Activated B cell treated with CpG ODN at 0.5 μM for 24 hours (primary cell): ENCODE results near the gene CBLIF. TPM values are rescaled to one million over a fixed set of nuclear protein-coding genes. Genes with fewer than 3 reads are reported as not detected.

ENCODE experiments used
- ATAC-seq: fragments of 200-7000 bp; cut with Tn5 transposase; one replicate; pipeline ENCODE4 v1.10.0; 2021; ENCODE audit warnings: low read depth, mild to moderate bottlenecking, moderate library complexity
- CTCF ChIA-PET: fragments of 350-600 bp; sonication (Branson Sonifier 250); formaldehyde crosslinking; loops from one replicate; lab custom pipeline; 2021; ENCODE audit warnings: antibody characterized with exemption; lab: Charles Lee
- POLR2A ChIA-PET: fragments of 350-600 bp; sonication (Branson Sonifier 250); formaldehyde crosslinking; loops from one replicate; lab custom pipeline; 2021; ENCODE audit warnings: antibody characterized with exemption; lab: Charles Lee
- DNase-seq: peaks from one replicate; pipeline ENCODE4 v3.0.0; 2022
- H3K27ac Mint-ChIP-seq: one replicate; pipeline ENCODE4 v1.8.0; 2020; ENCODE audit warnings: mixed read lengths
- H3K27me3 Mint-ChIP-seq: one replicate; pipeline ENCODE4 v1.8.0; 2021; ENCODE audit warnings: mixed read lengths
- H3K36me3 Mint-ChIP-seq: one replicate; pipeline ENCODE4 v1.8.0; 2021; ENCODE audit warnings: low read depth, mixed read lengths
- H3K4me1 Mint-ChIP-seq: one replicate; pipeline ENCODE4 v1.8.0; 2021; ENCODE audit warnings: mixed read lengths
- H3K4me3 Mint-ChIP-seq: one replicate; pipeline ENCODE4 v1.8.0; 2020; ENCODE audit warnings: mild to moderate bottlenecking, mixed read lengths
- H3K9me3 Mint-ChIP-seq: one replicate; pipeline ENCODE4 v1.8.0; 2020; ENCODE audit warnings: mixed read lengths
- intact Hi-C: fragments of 100-400 bp; cut with micrococcal nuclease; formaldehyde crosslinking; loops from one replicate; pipeline ENCODE4 v1.15.1; 2024
- total RNA-seq: library from RNA; stranded (reverse); gene quantifications from 2 replicates; pipeline ENCODE4 v1.2.3, GENCODE V29; 2022
- TF ChIP-seq, protein P1 (sequence below): fragments of 200-600 bp; IDR thresholded peaks from one replicate; pipeline ENCODE4 v1.8.0; 2022; ENCODE audit warnings: antibody characterized with exemption, mild to moderate bottlenecking

Gene CBLIF
- total RNA-seq, 1 donor from 2014 or later = not detected

- no peaks in the 10 kb centered on the region for H3K27me3 Mint-ChIP-seq
- ChIA-PET CTCF (no interaction called here), POLR2A (no interaction called here)
- peaks cover 4% of the 10 kb centered on the region for H3K4me1 Mint-ChIP-seq
- no peak for ATAC-seq
- peaks cover 23% of the 10 kb centered on the region for H3K36me3 Mint-ChIP-seq
- intact Hi-C loops = no loop called here
- no peak for DNase-seq
- TF ChIP-seq, protein P1, sequence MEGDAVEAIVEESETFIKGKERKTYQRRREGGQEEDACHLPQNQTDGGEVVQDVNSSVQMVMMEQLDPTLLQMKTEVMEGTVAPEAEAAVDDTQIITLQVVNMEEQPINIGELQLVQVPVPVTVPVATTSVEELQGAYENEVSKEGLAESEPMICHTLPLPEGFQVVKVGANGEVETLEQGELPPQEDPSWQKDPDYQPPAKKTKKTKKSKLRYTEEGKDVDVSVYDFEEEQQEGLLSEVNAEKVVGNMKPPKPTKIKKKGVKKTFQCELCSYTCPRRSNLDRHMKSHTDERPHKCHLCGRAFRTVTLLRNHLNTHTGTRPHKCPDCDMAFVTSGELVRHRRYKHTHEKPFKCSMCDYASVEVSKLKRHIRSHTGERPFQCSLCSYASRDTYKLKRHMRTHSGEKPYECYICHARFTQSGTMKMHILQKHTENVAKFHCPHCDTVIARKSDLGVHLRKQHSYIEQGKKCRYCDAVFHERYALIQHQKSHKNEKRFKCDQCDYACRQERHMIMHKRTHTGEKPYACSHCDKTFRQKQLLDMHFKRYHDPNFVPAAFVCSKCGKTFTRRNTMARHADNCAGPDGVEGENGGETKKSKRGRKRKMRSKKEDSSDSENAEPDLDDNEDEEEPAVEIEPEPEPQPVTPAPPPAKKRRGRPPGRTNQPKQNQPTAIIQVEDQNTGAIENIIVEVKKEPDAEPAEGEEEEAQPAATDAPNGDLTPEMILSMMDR = no peak
- H3K4me3 Mint-ChIP-seq = no peak overlapping the region
- H3K27ac Mint-ChIP-seq = no peak overlapping the region
- H3K9me3 Mint-ChIP-seq = no peaks in the 10 kb centered on the region
Observed at GRCh38 chr11:59783632-59784090, 61.6 kb downstream of the CBLIF start.

GRCh38 chr11:59782080-59782479 is 63.2 kb downstream of the CBLIF start:
- Mint-ChIP-seq H3K9me3 (no peaks in the 10 kb centered on the region), H3K27me3 (no peaks in the 10 kb centered on the region), H3K36me3 (peaks cover 15% of the 10 kb centered on the region), H3K4me1 (peaks cover 4% of the 10 kb centered on the region), H3K27ac (no peak overlapping the region), H3K4me3 (no peak overlapping the region)
- ATAC-seq = no peak
- intact Hi-C loops = no loop called here
- no peak for DNase-seq
- CTCF ChIA-PET = no interaction called here
- TF ChIP-seq, protein P1 = no peak
- POLR2A ChIA-PET = no interaction called here

DNA sequence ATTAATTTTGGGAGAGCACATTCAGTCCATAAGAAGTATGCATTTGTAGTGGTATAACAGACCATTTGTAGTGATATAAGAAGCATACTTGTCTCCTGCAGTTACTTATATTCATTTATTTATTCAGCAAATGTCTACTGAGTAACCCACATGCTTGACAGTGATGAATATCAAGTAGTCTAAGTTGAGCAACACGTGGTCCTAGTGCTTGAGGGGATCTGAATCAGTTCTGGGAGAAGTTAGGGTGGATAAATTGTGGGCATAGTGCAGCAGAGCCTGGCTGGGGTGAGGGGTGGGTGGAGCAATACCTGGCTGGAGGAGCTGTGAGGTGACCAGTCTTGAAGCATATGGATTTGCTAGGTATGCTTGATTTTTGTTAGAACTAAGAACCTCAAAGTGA is 65.8 kb downstream of the CBLIF start:
- Mint-ChIP-seq H3K4me3 (no peak overlapping the region), H3K4me1 (peaks cover 8% of the 10 kb centered on the region), H3K27ac (no peak overlapping the region), H3K27me3 (no peaks in the 10 kb centered on the region), H3K36me3 (peaks cover 24% of the 10 kb centered on the region), H3K9me3 (no peaks in the 10 kb centered on the region)
- TF ChIP-seq, protein P1 = no peak
- DNase-seq (no peak), ATAC-seq (no peak)
- intact Hi-C loops = no loop called here
- ChIA-PET CTCF (no interaction called here), POLR2A (no interaction called here)

Other genes starting within 250 kb of the CBLIF start
- gene OSBP, start 229.7 kb downstream of the CBLIF start, total RNA-seq = 34.7 and 38.0 TPM in 2 replicates
- gene PATL1, start 176.5 kb downstream of the CBLIF start, total RNA-seq = 42.0 and 45.1 TPM in 2 replicates
- not detected in 2 replicates for gene OR10V1, start 131.7 kb downstream of the CBLIF start, total RNA-seq
- gene STX3, start 90.1 kb downstream of the CBLIF start, total RNA-seq = 14.5 and 16.7 TPM in 2 replicates
- gene MRPL16, start 34.7 kb downstream of the CBLIF start, total RNA-seq = 56.4 and 57.7 TPM in 2 replicates
- not detected in 2 replicates for gene TCN1, start 21.0 kb upstream of the CBLIF start, total RNA-seq
- 0.29 TPM in 1 of 2 replicates, not detected in the other for gene OOSP3, start 33.3 kb upstream of the CBLIF start, total RNA-seq
- gene OOSP1, start 92.9 kb upstream of the CBLIF start, total RNA-seq = not detected in 2 replicates
- not detected in 2 replicates for gene OOSP4A, start 118.5 kb upstream of the CBLIF start, total RNA-seq
- gene OOSP4B, start 171.7 kb upstream of the CBLIF start, total RNA-seq = not detected in 2 replicates
- not detected in 2 replicates for gene OOSP2, start 194.9 kb upstream of the CBLIF start, total RNA-seq
- not detected in 2 replicates for gene MS4A3, start 211.2 kb upstream of the CBLIF start, total RNA-seq
- not detected in 2 replicates for gene MS4A2, start 243.2 kb upstream of the CBLIF start, total RNA-seq